Thoracic aorta (tissue), 2 donors: Measurements from ENCODE around the gene GART. TPM values are rescaled to one million over a fixed set of nuclear protein-coding genes. Genes with fewer than 3 reads are reported as not detected.

Source experiments
- ATAC-seq: fragments of 150-250 bp; one replicate; pipeline ENCODE4 v1.8.0; 2017; ENCODE audit warnings: low read depth; ENCODE audit not compliant: insufficient number of reproducible peaks, low FRiP score
- DNase-seq: peaks from one replicate; pipeline ENCODE4 v3.0.0-alpha.2; 2020; ENCODE audit warnings: low spot score
- H3K27ac ChIP-seq, 2 donors: fragments of 200-600 bp; sonication (generic); 1 replicate in 1 of 2; 2 replicates in 1 of 2; pipeline ENCODE4 v1.5.1; 2016; ENCODE audit warnings: mild to moderate bottlenecking in 2 of 2, moderate library complexity in 2 of 2
- H3K27me3 ChIP-seq: fragments of 200-600 bp; sonication (generic); replicated peaks from 2 replicates; pipeline ENCODE4 v1.6.0; 2016; ENCODE audit warnings: mild to moderate bottlenecking; ENCODE audit not compliant: insufficient read depth
- H3K36me3 ChIP-seq: fragments of 200-600 bp; sonication (generic); one replicate; pipeline ENCODE4 v1.5.1; 2016
- H3K4me1 ChIP-seq, 2 donors: fragments of 200-600 bp; sonication (generic); 1 replicate in 1 of 2; 2 replicates in 1 of 2; pipeline versions ENCODE4 v1.5.1 to v1.6.0; 2016; ENCODE audit warnings: low read depth in 2 of 2, mild to moderate bottlenecking in 1 of 2; ENCODE audit not compliant: control insufficient read depth in 1 of 2
- H3K4me3 ChIP-seq: fragments of 200-600 bp; sonication (generic); 2 replicates; pipeline ENCODE4 v1.5.1; 2016; ENCODE audit warnings: mild to moderate bottlenecking
- H3K9me3 ChIP-seq: fragments of 200-600 bp; sonication (generic); 2 replicates; pipeline ENCODE4 v1.5.1; 2016
- total RNA-seq, 2 donors: library from RNA; depleted of rRNA; stranded (reverse); fragments of >200 nt; gene quantifications; one replicate each; pipeline versions ENCODE4 v1.1.0 to v1.2.3, GENCODE V29; 2016
- TF ChIP-seq, protein P1 (sequence below): fragments of 200-600 bp; sonication (generic); IDR thresholded peaks from one replicate; pipeline ENCODE4 v1.5.1; 2019; ENCODE audit warnings: antibody characterized with exemption

GART gene
- total RNA-seq, 2 donors from 2014 or later, result 64.4 to 172 TPM

- no peaks in the 10 kb centered on the region for H3K9me3 ChIP-seq
- H3K27ac ChIP-seq, result peak within 1 kb of the TSS; percentile 96 to 98
- no peaks in the 10 kb centered on the region for H3K27me3 ChIP-seq
- no peaks in the 10 kb centered on the region for H3K36me3 ChIP-seq
- TF ChIP-seq, protein P1, sequence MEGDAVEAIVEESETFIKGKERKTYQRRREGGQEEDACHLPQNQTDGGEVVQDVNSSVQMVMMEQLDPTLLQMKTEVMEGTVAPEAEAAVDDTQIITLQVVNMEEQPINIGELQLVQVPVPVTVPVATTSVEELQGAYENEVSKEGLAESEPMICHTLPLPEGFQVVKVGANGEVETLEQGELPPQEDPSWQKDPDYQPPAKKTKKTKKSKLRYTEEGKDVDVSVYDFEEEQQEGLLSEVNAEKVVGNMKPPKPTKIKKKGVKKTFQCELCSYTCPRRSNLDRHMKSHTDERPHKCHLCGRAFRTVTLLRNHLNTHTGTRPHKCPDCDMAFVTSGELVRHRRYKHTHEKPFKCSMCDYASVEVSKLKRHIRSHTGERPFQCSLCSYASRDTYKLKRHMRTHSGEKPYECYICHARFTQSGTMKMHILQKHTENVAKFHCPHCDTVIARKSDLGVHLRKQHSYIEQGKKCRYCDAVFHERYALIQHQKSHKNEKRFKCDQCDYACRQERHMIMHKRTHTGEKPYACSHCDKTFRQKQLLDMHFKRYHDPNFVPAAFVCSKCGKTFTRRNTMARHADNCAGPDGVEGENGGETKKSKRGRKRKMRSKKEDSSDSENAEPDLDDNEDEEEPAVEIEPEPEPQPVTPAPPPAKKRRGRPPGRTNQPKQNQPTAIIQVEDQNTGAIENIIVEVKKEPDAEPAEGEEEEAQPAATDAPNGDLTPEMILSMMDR, result peak; percentile 65
- ATAC-seq, result peak; percentile 93
- peak within 1 kb of the TSS; percentile 94 for H3K4me3 ChIP-seq
- H3K4me1 ChIP-seq, result peaks cover 11 to 16% of the 10 kb centered on the region in 2 donors
- DNase-seq, result peak; percentile 78
These were observed 62.0 kb downstream of the GART start, which contains the start of gene TMEM50B for GRCh38 chr21:33479679-33480480. TSS of gene TMEM50B (minus strand) at chr21:33479974. CDS start at chr21:33468885, 11,089 bp downstream.

GRCh38 chr21:33478935-33479678 is 62.8 kb downstream of the GART start:
- ATAC-seq (peak; percentile 16), DNase-seq (no peak)
- Histone ChIP-seq H3K4me3 (peak overlapping the region; percentile 94), H3K27me3 (no peaks in the 10 kb centered on the region), H3K9me3 (no peaks in the 10 kb centered on the region), H3K27ac (peak overlapping the region; percentile 96 to 98), H3K36me3 (no peaks in the 10 kb centered on the region), H3K4me1 (peaks cover 11 to 16% of the 10 kb centered on the region in 2 donors)
- TF ChIP-seq, protein P1, result peak; percentile 22

DNA sequence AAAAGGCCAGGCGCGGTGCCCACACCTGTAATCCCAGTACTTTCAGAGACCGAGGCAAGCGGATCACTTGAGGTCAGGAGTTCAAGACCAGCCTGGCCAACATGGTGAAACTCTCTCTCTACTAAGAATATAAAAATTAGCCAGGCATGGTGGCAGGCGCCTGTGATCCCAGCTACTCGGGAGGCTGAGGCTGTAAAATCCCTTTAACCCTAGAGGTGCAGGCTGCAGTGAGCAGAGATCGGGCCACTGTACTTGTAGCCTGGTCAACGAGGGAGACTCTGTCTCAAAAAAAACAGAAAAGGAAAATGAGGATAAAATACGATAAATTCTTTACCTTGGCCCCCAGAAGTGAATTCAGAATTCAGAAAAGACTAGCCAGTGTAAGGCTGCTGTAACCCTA is 63.7 kb downstream of the GART start:
- Histone ChIP-seq H3K9me3 (no peaks in the 10 kb centered on the region), H3K4me1 (peaks cover 11 to 16% of the 10 kb centered on the region in 2 donors), H3K27ac (peak overlapping the region; percentile 96 to 98), H3K27me3 (no peaks in the 10 kb centered on the region), H3K4me3 (peak overlapping the region; percentile 94), H3K36me3 (no peaks in the 10 kb centered on the region)
- TF ChIP-seq, protein P1, result no peak
- ATAC-seq, result no peak
- no peak for DNase-seq

DNA sequence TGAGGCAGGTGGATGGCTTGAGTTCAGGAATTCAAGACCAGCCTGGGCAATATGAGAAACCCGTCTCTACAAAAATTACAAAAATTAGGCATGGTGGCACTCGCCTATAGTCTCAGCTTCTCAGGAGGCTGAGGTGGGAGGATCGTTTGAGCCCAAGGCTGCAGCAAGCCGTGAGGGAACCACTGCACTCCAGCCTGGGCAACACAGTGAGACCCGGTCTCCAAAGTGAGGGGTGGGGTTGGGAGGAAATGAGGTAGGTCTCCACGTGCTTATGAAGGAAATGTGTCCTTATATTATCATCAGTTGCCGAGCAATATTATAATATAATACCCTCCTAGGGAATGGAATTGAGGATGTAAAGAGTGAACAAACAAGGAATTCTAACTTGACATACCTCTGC is 64.9 kb downstream of the GART start:
- peaks cover 11 to 16% of the 10 kb centered on the region in 2 donors for H3K4me1 ChIP-seq
- H3K36me3 ChIP-seq, result no peaks in the 10 kb centered on the region
- H3K4me3 ChIP-seq, result no peak overlapping the region
- no peaks in the 10 kb centered on the region for H3K9me3 ChIP-seq
- ATAC-seq, result no peak
- no peak for DNase-seq
- H3K27me3 ChIP-seq, result no peaks in the 10 kb centered on the region
- H3K27ac ChIP-seq, result no peak overlapping the region
- TF ChIP-seq, protein P1, result no peak

GRCh38 chr21:33473344-33473743 is 68.6 kb downstream of the GART start:
- no peaks in the 10 kb centered on the region for H3K9me3 ChIP-seq
- ATAC-seq, result no peak
- H3K4me1 ChIP-seq, result peaks cover 6 to 23% of the 10 kb centered on the region in 2 donors
- TF ChIP-seq, protein P1, result no peak
- H3K4me3 ChIP-seq, result no peak overlapping the region
- no peaks in the 10 kb centered on the region for H3K36me3 ChIP-seq
- DNase-seq, result no peak
- no peaks in the 10 kb centered on the region for H3K27me3 ChIP-seq
- no peak overlapping the region for H3K27ac ChIP-seq
